Bronchus fibroblast of lung (primary cell): ENCODE data around the gene GCNA. TPM values are rescaled to one million over a fixed set of nuclear protein-coding genes. Genes with fewer than 3 reads are reported as not detected.

Source experiments
- total RNA-seq: library from RNA; depleted of rRNA; stranded (reverse); fragments of >200 nt; gene quantifications from 2 replicates; pipeline ENCODE4 v1.2.3, GENCODE V29; 2015

GCNA gene, protein sequence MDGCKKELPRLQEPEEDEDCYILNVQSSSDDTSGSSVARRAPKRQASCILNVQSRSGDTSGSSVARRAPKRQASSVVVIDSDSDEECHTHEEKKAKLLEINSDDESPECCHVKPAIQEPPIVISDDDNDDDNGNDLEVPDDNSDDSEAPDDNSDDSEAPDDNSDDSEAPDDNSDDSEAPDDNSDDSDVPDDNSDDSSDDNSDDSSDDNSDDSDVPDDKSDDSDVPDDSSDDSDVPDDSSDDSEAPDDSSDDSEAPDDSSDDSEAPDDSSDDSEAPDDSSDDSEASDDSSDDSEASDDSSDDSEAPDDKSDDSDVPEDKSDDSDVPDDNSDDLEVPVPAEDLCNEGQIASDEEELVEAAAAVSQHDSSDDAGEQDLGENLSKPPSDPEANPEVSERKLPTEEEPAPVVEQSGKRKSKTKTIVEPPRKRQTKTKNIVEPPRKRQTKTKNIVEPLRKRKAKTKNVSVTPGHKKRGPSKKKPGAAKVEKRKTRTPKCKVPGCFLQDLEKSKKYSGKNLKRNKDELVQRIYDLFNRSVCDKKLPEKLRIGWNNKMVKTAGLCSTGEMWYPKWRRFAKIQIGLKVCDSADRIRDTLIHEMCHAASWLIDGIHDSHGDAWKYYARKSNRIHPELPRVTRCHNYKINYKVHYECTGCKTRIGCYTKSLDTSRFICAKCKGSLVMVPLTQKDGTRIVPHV
- 0.17 and 0.59 TPM in 2 replicates for total RNA-seq

DNA sequence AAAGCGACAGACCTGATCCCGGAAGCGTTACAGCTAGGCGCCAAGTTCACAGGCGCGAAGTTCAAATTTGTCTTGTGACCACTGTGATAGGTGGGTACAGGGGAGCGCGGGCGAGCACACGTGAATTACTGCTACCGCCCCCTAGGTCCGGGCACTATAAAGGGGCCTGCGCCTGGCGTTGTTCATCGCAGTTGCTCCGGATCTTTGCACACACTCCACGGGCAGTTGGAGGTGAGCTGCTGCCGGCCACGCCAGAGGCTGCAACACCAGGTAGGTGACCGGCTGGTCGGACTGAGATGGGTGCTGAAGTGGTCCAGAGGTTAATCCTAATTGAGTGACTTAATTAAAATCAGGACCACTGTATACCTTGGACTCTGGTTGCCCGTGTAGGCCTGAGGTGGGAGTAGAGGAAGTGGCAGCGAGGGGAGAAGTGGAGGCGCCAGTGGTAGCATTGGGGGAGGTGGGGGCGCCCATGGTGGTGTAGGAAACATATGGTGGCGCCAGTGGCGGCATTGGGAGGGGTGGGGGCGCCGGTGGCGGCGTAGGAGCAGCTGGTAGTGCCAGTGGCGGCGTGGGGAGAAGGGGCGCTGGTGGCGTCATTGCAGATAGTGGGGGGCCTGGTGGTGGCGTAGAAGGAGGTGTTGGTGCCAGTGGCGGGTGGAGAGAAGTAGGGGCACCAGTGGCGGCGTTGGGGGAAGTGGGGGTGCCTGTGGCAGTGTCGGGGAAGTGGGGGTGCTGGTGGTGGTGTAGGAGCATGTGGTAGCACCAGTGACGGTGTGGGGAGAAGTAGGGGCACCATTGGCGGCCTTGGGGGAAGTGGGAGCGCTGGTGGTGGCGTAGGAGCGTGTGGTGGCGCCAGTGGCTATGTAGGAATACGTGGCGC lies at the start of gene GCNA:
Gene GCNA (plus strand): TSS at position 185 of the 883 bp plus-strand sequence. CDS start 2,385 bp downstream, outside the sequence.

DNA sequence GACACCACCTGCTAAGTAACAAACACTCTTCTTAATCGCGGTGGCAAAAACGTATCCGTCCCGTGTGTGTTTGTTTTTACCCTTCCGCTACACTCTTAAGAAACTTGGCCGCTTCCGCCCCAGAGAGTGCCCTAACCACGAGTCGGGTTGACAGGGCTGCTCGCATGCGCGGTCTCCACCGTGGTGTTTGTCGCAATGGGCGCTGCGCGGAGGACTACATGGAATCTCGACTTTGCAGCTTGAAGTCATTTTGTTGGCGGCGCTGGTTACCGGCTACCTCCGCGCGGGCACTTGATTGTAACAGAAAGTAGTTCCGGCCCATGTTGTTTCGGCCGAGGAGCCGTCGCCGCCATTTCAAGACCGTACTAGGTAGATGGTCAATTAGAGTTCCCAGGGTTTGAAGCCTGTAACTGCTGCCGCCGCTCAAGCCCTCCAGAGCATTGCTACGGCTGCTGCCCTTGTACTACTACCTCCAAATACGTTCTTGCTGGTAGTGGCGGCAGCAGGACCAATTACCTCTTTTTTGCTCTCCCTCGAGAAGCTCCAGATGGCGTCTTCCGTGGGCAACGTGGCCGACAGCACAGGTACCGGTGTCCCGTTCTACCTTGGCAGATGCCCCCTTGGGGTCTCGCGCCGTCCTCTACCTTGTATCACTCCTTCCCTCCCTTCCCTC lies 45.3 kb upstream of the GCNA start, which contains the start of gene OGT:
Gene OGT (plus strand): TSS at position 352 of the 673 bp plus-strand sequence. CDS start 196 bp downstream, at position 548.

DNA sequence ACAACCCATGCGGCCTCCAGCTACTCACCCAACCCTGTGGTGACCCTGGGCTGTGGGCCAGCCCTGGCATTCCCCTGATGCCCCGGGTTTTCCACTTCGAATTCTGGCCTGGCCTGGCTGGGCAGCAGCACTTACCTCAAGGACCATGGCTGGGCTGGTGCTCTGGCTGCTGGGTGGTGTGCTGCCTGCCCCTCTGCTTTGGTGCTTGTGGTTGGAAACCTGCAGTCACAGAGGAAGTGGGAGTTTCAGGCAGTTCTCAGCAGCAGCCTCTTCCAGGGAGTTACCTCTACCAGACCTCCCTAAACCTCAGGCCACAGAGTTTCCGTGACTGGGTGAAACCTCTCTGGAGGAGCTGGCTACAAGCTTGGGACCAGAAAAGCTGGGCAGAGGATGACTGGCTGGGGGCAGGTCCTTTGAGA lies 40.1 kb downstream of the GCNA start, which contains the start of gene CXCR3:
Gene CXCR3 (minus strand): TSS at position 209 of the 419 bp plus-strand sequence. CDS start 62 bp downstream, at position 147.

Other genes starting within 250 kb of the GCNA start
- gene TAF1, start 212.1 kb upstream of the GCNA start, total RNA-seq = 9.8 and 11.3 TPM in 2 replicates
- gene OGT, start 45.3 kb upstream of the GCNA start, total RNA-seq = 27.9 and 33.6 TPM in 2 replicates
- not detected in 2 replicates for gene CXCR3, start 40.1 kb downstream of the GCNA start, total RNA-seq
- not detected in 2 replicates for gene CXorf49, start 139.8 kb downstream of the GCNA start, total RNA-seq
- gene CXorf49B, start 184.9 kb downstream of the GCNA start, total RNA-seq = not detected in 2 replicates